Left colon (tissue), 2 donors: Measurements from ENCODE around the gene STX10. TPM values are rescaled to one million over a fixed set of nuclear protein-coding genes. Genes with fewer than 3 reads are reported as not detected.

Experiments
- ATAC-seq: fragments of 200-7000 bp; cut with Tn5 transposase; one replicate; pipeline ENCODE4 v1.9.1; 2020; ENCODE audit warnings: mild to moderate bottlenecking, moderate library complexity
- DNase-seq, 2 donors: peaks; one replicate each; pipeline ENCODE4 v3.0.0-alpha.2; 2020
- intact Hi-C, 2 donors: fragments of 100-400 bp; cut with DNase I in 1 of 2; cut with micrococcal nuclease in 1 of 2; formaldehyde crosslinking; loops; one replicate each; pipeline versions ENCODE4 v1.11.2 to v1.14.0; 2022; cut with DNase I, micrococcal nuclease
- total RNA-seq, 2 donors: library from RNA; stranded (reverse); fragmentation: NEBNext Ultra II Directional; extraction: Animal tissue kit (Norgen Biotek cat#: 25700); gene quantifications; one replicate each; pipeline ENCODE4 v1.2.1, GENCODE V29; 2021
- donor health status: DM: no; HTN: no; CAD: no.
- donor health status: DM: yes; HTN: yes; CAD: no.

STX10 gene
- total RNA-seq, 2 donors from 2014 or later = 48.0 to 66.0 TPM

DNA sequence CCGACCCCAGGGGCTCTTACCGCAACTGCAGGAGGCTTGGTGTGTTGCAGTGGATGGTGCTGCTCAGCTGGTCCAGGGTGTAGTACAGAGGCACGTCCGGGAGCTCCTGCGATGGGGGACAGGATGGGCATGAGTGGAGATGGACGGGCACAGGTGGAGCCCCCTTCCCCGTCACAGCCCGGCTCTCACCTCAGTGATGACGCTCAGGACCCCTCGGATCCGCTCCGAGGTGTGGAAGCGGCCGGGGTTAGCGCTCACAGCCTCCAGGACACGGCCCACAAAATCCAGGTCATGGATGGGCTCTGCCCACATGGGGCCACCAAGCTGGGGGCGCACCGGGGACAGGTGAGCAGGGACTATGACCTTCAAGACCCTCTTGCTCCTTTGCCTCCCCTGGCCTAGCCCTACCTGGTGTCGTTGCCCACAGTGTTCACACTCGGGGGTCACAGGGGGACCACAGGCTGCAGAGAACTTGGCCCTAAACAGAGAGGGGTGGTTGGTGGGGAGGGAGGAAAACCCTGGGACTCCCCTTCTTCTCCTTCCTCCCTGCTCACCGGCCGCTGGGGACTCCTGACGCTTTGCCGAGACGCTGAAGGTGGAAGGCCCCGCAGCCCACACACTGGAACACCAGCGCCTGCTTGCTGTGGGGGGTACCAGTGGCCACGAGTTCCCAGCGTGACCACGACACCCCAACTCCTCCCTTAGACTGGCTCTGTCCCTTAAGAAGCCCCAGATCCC, 40.6 kb downstream of the STX10 start:
- ATAC-seq (no peak), DNase-seq (no peak)
- intact Hi-C loops = no loop called here

DNA sequence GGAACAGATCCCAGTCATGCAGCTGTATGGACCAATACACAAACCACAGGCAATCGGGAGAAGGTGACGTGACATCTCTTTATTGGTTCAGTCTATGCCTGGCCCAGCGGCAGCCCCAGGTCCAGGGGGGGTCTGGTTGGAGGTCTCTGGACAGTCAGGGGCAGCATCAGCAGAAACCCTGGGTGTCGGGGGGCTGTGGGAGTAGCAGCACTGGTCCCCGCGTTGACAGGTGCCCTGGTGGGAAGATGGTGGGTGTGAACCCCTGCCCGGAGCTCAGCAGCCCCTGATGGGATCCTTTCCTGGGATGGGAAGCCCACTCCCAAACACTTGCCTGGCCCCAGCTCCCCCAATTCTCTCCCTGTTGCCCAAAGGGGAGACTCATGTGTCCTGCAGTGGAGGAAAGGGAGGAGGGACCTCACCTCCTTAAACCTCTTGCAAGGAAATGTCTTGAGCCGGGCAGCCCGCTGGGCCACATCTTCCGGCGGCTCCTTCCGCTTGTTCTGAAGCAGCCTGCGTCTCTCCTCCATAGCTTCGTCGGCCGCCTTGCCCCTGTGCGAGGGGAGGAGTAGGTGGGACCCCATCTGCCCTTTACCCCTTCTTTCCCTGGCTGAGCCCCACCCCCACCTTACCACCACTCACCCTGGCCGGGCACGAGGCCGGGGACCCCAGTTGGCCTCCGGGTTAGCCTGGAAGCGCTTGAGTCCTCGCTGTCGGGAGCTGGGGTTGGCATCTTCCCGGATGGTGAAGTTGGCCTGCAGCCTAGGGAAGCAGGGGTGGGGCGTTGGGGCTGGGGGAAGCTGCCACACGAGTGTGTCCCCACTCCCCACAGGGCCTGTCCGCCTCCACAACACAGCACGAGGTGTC, 45.1 kb downstream of the STX10 start:
- no peak for ATAC-seq
- peak in 1 of 2 donors; percentile 44 for DNase-seq
- intact Hi-C loops = no loop called here

DNA sequence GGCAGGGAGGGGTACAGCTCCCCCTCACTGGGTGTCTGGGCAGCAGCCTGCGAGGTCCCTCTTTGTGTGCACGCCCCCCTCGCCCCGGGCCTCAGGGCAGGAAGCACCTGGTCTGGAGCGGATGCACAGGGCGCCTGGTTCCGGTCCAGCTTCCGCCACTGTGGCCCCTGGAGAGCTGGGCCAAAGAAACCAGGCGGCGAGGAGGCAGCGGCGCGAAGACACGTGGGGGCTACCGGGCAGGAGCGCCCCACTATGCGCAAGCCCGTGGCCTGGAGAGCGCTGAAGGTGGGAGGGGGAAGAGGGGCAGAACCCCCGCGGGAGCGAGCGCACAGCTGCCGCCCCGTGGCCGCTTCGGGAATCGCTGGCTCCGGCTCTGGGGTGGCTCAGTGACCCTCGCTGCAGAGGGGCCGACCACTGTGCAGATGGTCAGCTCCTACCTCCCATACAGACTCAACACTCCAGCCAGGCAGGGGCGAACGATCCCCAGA, 45.8 kb downstream of the STX10 start:
- DNase-seq = peak; percentile 70 to 75
- intact Hi-C loops = no loop called here
- ATAC-seq = no peak

DNA sequence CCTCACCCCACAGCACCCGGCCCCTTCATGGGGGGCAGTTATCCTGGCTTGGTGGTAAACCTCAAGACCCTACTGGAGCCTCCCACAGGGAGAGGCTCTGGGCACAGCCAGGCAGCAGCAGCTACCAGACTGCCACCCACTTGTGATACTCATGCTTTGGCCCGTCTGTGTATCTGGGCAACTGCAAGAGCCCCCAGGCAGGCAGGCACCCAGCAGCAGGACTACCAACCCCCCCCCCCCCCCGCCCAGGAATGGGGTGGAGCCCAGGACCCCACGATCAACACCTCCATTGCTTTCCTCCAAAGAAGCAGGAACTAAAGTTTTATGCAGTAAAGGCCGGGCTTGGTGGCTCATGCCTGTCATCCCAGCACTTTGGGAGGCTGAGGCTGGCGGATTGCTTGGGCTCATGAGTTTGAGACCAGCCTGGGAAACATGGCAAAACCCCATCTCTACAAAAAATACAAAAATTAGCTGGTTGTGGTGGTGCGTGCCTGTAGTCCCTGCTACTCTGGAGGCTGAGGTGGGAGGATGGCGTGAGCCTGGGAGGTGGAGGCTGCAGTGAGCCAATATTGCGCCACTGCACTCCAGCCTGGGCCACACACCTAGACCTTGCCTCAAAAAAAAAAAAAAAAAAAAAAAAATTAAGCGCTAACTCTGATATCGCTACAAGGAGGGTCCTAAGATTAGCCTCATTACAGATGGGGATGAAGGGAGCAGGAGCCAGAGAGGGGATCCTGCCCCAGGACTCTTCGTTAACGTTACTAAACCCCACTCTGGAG, 46.4 kb downstream of the STX10 start:
- ATAC-seq = no peak
- no peak for DNase-seq
- intact Hi-C loops = no loop called here

DNA sequence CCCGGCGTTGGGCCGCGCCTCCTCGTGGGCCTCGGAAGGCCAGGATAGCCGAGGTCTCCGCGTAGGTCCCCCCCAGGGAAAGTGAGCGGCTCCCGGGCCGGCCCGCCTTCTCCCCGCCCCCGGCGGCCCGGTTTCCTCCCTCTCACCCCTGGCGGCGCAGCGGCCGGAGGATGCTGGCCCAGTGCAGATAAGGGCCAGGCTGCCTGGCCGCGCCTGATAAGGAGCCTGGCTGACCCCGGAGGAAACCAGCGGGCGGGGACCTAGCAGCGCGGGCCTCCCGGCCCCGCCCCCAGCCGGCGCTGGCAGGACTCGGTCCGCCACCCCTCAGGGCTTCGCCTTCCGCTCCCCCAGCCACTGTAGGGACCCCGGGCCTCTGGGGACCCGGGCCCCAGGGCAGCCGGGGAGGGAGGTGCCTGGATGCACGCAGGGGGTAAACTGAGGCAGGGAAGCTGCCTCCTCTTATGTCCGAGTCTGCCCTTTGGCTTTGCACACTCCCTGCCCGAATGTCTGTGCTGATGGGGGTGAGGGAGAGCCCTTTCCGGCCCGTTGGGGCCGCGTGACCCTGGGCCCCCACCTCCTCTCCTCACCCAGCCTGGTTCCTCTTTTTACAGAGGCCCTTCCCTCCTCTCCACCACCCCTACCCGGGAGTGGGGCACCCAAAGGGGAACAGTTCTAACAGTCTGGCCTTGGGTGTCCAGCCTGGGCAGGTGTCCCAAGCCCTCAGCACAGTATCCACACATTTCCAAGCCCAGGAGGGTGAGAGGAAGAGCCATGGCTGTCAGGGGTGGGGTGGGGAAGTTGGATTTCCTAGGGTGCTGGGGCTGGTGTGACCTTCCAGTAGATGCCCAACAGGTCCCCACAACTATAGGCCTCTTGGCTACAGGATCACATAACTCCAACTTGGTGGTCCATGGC, 47.3 kb downstream of the STX10 start, which contains the start of gene LYL1:
Gene LYL1 (minus strand): TSS at position 193 of the 915 bp plus-strand sequence. CDS start 1,687 bp downstream, outside the sequence.
- ATAC-seq = peak; percentile 46
- DNase-seq = peak; percentile 69 to 74
- intact Hi-C loops = no loop called here

DNA sequence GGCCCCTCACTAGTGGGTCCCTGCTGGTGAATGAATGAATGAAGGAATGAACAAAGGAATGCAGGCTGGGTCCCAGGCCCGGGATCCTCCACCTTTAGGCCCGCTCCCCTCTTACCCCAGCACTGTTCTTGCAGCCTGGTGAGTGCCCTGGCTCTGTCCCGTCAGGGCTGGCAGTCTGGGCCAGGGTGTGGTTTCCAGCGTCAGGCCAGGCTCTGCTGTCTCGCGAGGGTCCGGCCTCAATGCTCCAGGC, 47.8 kb downstream of the STX10 start:
- DNase-seq = no peak
- peak; percentile 16 for ATAC-seq
- intact Hi-C loops = no loop called here

DNA sequence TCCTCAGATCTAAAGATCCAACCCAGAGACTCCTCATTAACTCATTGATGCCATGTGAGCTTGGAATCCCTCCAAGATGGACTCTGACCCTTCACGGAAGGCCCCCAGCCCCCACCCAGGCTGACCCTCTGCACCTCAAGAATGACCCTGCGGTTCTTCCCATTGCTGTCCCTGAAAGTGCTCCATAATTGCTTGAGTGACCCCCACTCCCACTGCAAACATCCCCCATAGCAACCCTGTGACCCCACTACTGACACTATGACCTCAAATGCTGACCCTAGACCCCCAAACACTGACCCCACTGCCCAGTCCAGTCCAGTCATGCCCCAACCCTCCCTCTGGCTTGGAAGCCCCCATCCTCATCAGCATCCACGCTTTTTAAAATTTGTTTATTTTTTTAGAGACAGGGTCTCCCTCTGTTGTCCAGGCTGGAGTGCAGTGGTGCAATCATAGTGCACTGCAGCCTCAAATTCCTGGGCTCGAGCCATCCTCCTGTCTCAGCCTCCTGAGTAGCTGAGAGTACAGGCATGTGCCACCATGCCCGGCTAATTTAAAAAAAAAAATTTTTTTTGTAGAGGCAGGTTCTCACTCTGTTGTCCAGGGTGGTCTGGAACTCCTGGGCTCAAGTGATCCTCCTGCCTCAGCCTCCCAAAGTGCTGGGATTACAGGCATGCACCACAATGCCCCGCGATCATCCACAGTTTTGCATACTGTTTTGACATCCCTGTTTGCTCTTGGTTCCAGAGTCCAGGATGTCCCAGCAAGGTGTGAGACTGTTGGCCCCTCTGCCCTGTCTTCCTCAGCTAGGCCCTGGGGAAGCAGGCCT, 48.4 kb downstream of the STX10 start:
- no peak for DNase-seq
- ATAC-seq = no peak
- intact Hi-C loops = no loop called here

DNA sequence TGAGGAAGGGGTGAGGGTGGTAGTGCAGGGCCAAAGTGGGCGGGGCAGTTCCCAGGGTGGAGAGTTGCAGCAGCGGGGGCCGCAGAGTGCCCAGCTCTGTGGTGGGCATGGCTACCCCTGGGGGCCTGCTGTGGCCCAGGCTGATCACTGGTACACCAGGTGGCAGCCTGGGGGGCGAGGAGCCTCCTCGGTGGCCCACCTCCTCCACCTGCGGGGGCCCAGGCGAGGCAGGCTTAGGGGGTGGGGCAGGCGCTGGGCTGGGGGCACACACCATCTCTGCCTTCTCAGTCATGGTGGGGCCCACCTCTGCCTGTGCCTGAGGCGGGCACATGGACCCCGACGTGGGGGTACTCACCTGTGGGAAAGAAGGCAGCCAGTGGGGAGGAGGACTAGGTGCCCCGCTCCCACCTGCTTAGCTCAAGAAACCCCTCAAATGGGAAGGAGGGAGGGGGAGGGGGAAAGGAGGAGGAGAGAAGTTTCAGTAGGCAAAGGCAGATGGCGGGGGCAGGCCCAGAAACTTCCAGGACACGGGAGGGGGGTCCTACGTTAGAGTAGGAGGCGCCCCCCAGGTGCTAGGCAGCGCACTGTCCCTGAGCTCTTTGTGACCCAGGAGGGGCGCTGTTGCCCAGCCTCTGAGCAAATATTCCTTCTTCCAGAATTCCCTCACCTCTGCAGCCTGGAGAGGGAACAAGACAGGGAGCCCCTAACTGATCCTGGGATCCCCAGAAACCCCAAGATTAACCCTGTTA, 49.2 kb downstream of the STX10 start:
- peak in 1 of 2 donors; percentile 41 for DNase-seq
- no peak for ATAC-seq
- intact Hi-C loops = no loop called here

DNA sequence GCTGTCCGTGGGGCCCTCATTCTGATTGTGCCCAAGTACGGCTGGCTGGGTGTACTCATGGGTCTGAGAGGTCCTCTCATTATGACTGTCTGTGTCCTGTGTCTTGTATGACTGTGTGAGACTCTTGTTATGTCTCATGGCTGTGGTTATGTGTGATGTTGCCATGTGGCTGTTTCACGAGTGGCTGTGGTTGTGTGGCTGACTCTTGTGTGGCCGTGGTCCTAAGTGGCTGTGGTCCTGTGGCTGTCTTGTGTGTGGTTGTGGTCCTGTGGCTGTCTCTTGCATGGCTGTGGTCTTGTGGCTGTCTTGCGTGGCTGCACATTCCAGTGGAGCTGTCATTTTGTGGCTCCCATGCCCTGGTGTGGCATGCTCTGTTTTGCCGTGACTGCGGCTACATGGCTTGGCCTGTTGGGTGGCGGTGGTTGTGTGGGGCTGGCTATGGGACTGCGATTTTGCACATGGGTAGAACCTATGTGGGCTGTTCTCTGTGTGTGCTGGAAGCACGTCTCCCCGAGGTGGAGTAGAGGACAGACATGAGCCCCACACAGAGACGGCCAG, 50.1 kb downstream of the STX10 start:
- ATAC-seq (no peak), DNase-seq (no peak)
- intact Hi-C loops = no loop called here

DNA sequence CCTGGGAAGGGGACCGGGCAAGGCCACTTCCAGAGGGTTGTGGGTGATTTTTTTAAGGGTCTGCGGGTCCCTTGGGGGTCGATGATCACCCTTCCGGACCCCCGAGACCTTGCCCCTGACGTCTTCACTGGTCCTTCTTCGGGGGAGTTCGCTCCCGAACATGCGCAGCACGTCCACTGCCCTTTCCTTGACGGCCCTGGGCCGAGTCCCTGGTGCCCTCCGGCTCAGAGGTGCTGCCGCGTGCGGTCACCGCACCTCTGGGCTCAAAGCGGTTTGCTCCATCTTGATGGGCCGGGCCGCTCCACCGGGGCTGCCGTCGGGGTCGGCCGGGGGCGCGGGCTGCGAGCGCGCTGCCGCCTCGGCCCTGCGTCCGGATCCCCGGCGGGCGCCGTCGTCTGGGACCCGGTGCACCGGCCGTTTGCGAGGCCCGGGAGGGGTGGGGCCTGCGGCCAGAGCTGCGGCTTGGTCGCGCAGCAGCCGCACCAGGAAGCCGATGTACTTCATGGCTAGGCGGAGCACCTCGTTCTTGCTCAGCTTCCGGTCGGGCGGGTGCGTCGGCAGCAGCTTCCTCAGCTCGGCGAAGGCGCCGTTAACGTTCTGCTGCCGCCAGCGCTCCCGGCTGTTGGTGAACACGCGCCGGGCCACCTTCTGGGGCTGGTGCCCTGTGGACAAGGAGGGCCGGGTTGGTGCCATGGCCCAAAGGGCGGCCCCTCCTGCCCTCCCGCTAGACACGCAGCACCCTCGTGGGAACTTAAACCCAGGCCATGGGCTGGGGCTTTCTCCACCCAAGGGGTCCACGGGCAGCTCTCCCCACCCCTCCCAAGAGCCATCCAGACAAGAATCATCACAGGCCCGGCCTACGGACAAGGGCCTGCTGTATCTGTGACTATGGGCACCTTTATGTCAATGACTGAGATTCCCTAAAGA, 50.8 kb downstream of the STX10 start:
- DNase-seq (peak; percentile 86 to 88), ATAC-seq (peak; percentile 76)
- intact Hi-C loops = loop anchor here in 1 of 2 donors (10.0 kb wide), 1 partner anchor 115 kb away; no protein-coding TSS in a partner anchor

DNA sequence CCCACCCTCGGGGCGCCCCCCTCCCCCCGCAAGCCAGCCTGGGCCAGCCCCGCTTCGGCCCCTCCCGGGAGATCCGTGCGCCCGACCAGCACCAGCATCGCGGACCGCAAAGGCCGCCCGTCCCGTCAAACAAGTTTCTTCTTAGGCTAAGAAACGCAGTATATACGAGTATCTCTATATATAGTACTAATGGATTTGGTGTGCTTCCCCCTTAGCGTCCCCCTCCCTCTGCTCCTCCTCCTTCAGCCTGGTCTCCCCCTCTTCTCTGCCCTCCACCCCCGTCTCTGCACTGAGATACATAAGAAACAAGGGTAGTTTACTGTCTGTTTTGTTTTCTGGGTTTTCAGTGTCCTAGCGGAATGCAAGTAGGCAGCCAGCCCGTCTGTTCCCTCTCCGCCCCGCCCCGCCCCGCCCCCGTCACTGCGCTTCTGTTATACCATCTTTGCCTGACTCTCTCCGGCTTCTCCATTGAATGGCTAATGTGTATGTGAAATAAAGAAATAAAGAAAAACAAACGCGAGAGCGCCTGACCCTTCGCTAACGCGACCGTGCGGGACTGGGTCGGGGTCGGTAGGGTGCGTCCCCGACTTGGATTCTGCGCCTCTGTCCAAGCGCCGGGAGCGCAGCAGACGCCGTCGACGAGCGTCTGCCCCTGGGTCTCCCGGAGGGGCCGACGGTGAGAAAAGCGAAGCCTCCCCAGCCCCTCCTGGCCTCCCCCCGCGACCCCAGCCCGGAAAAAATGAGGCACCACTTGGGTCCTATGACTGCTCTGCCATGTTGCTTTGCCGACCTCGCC, 51.7 kb downstream of the STX10 start:
- ATAC-seq (peak; percentile 36), DNase-seq (peak in 1 of 2 donors; percentile 50)
- intact Hi-C loops = loop anchor here in 1 of 2 donors (10.0 kb wide), 1 partner anchor 114 kb away; no protein-coding TSS in a partner anchor

DNA sequence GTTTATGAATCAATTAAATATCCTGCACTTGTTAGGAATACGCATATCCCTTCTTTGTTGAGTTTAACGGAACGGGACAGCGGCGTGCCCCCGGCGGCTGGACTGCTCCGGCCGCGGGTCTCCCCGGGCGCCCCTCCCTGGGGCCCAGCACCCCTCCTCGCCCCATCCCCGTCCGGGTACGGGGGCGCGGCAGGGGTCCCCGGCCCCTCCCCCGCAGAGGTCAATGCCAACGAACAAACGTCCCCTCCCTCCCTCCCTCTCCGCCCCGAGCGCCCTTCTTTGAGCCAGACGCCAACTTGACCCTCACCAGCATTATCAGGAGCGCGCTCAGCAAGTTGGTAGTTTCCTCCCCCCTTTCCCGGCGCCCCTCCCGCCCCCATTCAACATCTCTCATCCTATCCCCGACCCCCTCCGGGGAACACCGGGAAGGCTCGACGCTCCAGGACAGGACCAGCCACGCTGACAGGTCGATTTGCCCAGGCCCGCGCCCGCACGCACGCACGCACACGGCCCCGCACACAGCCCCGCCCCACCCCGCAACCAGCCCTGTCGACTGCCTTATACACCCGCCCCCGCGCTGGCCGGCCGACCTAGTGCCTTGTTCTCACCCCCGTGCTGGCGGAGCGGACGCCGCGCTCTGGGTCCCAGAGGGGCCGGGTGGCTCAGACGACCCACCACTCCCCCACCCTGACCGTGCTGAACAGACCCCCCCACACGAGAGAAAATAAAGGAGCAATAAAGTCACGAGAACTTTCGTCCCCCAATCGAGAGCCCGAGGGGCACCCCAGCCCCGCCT, 52.5 kb downstream of the STX10 start:
- ATAC-seq (no peak), DNase-seq (peak in 1 of 2 donors; percentile 63)
- intact Hi-C loops = loop anchor here in 1 of 2 donors (10.0 kb wide), 1 partner anchor 113 kb away; no protein-coding TSS in a partner anchor

DNA sequence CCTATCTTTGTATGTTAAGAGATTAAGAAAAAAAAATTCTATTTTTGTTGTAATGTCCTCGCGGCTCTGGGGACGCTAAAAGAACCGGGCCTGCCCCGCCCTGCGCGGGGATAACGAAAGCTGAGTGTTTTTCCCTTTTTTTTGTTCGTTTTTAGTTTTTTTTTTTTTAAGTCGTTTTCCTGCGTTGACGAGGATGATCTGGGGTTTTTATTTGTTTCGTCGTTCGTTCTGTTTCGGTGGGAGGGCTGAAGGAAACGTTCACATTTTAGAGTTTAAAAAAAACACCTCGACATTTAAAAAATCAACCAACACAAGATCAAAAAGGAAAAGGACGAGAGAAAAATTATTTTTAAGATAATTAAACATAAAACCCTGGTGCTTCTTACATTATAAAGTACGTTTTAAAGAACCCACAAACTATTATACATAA, 53.1 kb downstream of the STX10 start:
- no peak for ATAC-seq
- intact Hi-C loops = loop anchor here in 1 of 2 donors (10.0 kb wide), 1 partner anchor 112 kb away; no protein-coding TSS in a partner anchor
- DNase-seq = no peak
